BJ (cell line): ENCODE data around the gene HMG20B. TPM values are rescaled to one million over a fixed set of nuclear protein-coding genes. Genes with fewer than 3 reads are reported as not detected.

Source experiments
- CTCF ChIA-PET: fragments of 350-600 bp; formaldehyde crosslinking; extraction: SDS; loops from one replicate; lab custom pipeline; 2021; ENCODE audit warnings: antibody characterized with exemption, inconsistent platforms; lab: Yijun Ruan, JAX
- POLR2A ChIA-PET: fragments of 300-600 bp; sonication (Branson Sonifier 250); formaldehyde crosslinking; extraction: SDS; loops from one replicate; lab custom pipeline; 2021; ENCODE audit warnings: antibody characterized with exemption; lab: Charles Lee
- DNase-seq: peaks from one replicate; pipeline ENCODE4 v3.0.0-alpha.2; 2011; ENCODE audit warnings: low read depth
- H3K27me3 ChIP-seq: 2 replicates; pipeline ENCODE4 v1.6.0; 2011; ENCODE audit warnings: low read length; ENCODE audit not compliant: control insufficient read depth, insufficient read depth
- H3K36me3 ChIP-seq: 2 replicates; pipeline ENCODE4 v1.5.1; 2011; ENCODE audit warnings: low read length; ENCODE audit not compliant: control insufficient read depth, insufficient read depth
- H3K4me3 ChIP-seq: 2 replicates; pipeline ENCODE4 v1.5.1; 2011; ENCODE audit warnings: low read depth, mild to moderate bottlenecking, control low read depth, low read length
- CTCF ChIP-seq: IDR thresholded peaks from 2 replicates; pipeline ENCODE4 v1.5.1; 2011; ENCODE audit warnings: low read depth, mild to moderate bottlenecking, control low read depth, inconsistent platforms, low read length, moderate library complexity; ENCODE audit not compliant: insufficient read depth
- polyA plus RNA-seq: library from polyadenylated mRNA; depleted of rRNA; stranded (reverse); fragments of >200 nt; gene quantifications from 2 replicates; pipeline ENCODE4 v1.2.3, GENCODE V29; 2011

The HMG20B gene
- polyA plus RNA-seq, 1 experiment: 54.2 TPM

- POLR2A ChIA-PET: no interaction called here
- Histone ChIP-seq H3K36me3 (peaks cover 24% of the 10 kb centered on the region), H3K4me3 (no peak overlapping the region), H3K27me3 (no peaks in the 10 kb centered on the region)
- no peak for DNase-seq
- CTCF ChIA-PET: interaction anchor here (2.5 kb wide), 1 partner anchor 71 kb away, joined by 7 read pairs; no protein-coding TSS in a partner anchor
- no peak for TF ChIP-seq CTCF
Observed at GRCh38 chr19:3615524-3616135, 42.9 kb downstream of the HMG20B start.

- ChIA-PET POLR2A (no interaction called here), CTCF (interaction anchor here (1.9 to 3.5 kb wide), 3 partner anchors 8 to 73 kb away, joined by 7 to 24 read pairs (median 9); no protein-coding TSS in a partner anchor)
- TF ChIP-seq CTCF: no peak
- DNase-seq: no peak
- H3K27me3 ChIP-seq: no peaks in the 10 kb centered on the region
- H3K4me3 ChIP-seq: no peak overlapping the region
- H3K36me3 ChIP-seq: peaks cover 20% of the 10 kb centered on the region
Observed at GRCh38 chr19:3617463-3617862, 44.7 kb downstream of the HMG20B start.

GRCh38 chr19:3618144-3618810 lies 45.5 kb downstream of the HMG20B start:
- no peak overlapping the region for H3K4me3 ChIP-seq
- peaks cover 17% of the 10 kb centered on the region for H3K36me3 ChIP-seq

GRCh38 chr19:3618811-3619630 lies 46.3 kb downstream of the HMG20B start:
- Histone ChIP-seq H3K27me3 (no peaks in the 10 kb centered on the region), H3K4me3 (no peak overlapping the region), H3K36me3 (peaks cover 19% of the 10 kb centered on the region)
- no peak for TF ChIP-seq CTCF
- no peak for DNase-seq
- ChIA-PET CTCF (interaction anchor here (0.7 to 3.5 kb wide), 7 partner anchors 10 to 314 kb away, joined by 3 to 24 read pairs (median 4); no protein-coding TSS in a partner anchor), POLR2A (no interaction called here)

More at GRCh38 chr19:3618144-3618810, 45.5 kb downstream of the HMG20B start:
- ChIA-PET CTCF (interaction anchor here (0.7 to 3.5 kb wide), 7 partner anchors 9 to 313 kb away, joined by 3 to 24 read pairs (median 4); no protein-coding TSS in a partner anchor), POLR2A (no interaction called here)
- no peaks in the 10 kb centered on the region for H3K27me3 ChIP-seq
- peak; percentile 97 for TF ChIP-seq CTCF
- no peak for DNase-seq
